ENCODE measurements around the gene CLASP1. TPM values are rescaled to one million over a fixed set of nuclear protein-coding genes. Genes with fewer than 3 reads are reported as not detected.

CLASP1 gene
- total and polyA plus RNA-seq, 12 donors = 10.1 to 90.6 (median 71.7) TPM

DNA sequence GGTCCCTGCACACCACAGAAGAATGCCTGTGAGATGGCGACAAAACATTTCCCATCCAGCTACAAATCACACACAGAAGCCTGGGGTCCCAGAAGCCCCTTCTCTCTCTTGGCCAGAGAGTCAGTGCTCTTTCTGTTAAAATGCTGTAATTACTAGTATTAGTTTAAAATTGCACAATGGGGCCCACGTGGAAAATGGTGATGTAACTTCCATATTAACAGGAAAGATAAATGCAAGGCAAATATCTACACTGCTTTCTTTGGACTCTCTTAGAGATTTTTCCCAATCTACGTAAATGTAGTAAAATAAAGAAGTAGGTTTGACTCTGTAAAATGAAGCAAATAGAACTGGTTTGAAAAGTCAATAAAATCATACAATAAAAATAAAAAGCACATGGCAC, 250.4 kb downstream of the CLASP1 start:
- Histone ChIP-seq H3K4me3 (no peak overlapping the region), H3K4me1 (no peaks in the 10 kb centered on the region), H3K9me3 (no peaks in the 10 kb centered on the region), H3K36me3 (peaks cover 0 to 99% (median 41%) of the 10 kb centered on the region in 9 donors), H3K27ac (no peak overlapping the region), H3K27me3 (no peaks in the 10 kb centered on the region)
- TF ChIP-seq, protein P1, sequence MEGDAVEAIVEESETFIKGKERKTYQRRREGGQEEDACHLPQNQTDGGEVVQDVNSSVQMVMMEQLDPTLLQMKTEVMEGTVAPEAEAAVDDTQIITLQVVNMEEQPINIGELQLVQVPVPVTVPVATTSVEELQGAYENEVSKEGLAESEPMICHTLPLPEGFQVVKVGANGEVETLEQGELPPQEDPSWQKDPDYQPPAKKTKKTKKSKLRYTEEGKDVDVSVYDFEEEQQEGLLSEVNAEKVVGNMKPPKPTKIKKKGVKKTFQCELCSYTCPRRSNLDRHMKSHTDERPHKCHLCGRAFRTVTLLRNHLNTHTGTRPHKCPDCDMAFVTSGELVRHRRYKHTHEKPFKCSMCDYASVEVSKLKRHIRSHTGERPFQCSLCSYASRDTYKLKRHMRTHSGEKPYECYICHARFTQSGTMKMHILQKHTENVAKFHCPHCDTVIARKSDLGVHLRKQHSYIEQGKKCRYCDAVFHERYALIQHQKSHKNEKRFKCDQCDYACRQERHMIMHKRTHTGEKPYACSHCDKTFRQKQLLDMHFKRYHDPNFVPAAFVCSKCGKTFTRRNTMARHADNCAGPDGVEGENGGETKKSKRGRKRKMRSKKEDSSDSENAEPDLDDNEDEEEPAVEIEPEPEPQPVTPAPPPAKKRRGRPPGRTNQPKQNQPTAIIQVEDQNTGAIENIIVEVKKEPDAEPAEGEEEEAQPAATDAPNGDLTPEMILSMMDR (IDR thresholded peaks at IDR 0.05) = no peak
- ATAC-seq (peak in 2 of 8 donors; percentile 22 to 42), DNase-seq (no peak)
- 80 to 84% methylated on average over 3 of the region's 3 CpGs for WGBS, 2 donors
- intact Hi-C loops (cut with DNase I) = no loop called here

DNA sequence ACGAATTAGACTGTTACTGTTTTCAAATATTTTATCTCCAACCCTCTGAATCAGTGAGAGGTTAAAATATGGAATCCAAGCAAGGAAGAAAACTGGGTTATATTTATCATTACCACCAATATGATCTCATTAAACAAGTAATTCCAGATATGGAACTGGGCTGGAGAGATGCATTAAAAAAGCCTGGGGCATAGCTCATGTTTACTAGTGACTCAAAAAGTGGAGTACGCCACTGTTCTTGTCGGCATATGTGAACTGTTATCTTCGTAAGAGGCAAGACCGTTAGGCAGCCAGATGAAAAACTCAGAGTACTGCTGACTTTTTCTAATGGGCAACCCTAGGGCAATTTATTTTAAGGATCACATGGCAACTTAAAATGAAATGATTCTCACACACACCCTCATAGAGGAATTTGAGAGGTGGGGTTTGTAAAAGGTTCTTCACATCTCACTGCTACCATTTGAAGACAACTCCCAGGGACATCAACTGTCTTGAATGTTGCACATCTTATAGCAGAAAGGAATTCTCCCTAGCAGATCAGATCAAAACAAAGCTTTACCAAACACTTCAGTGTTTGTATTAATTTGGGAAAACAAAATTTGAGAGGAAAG, 259.1 kb downstream of the CLASP1 start:
- DNase-seq (no peak), ATAC-seq (peak in 2 of 8 donors; percentile 50 to 55)
- Histone ChIP-seq H3K27me3 (no peaks in the 10 kb centered on the region), H3K4me3 (no peak overlapping the region), H3K27ac (no peak overlapping the region), H3K36me3 (peaks cover 0 to 91% (median 24%) of the 10 kb centered on the region in 9 donors), H3K9me3 (no peaks in the 10 kb centered on the region), H3K4me1 (peaks cover 0 to 22% (median 0%) of the 10 kb centered on the region in 9 donors)
- TF ChIP-seq, protein P1 (IDR thresholded peaks at IDR 0.05) = no peak
- WGBS, 2 donors = 65 to 76% methylated on average over 5 of the region's 5 CpGs
- intact Hi-C loops (cut with DNase I) = no loop called here

GRCh38 chr2:121388371-121388770, 260.9 kb downstream of the CLASP1 start:
- intact Hi-C loops (cut with DNase I) = no loop called here
- peaks cover 0 to 91% (median 21%) of the 10 kb centered on the region in 9 donors for H3K36me3 ChIP-seq
- TF ChIP-seq, protein P1 (IDR thresholded peaks at IDR 0.05) = no peak
- H3K4me3 ChIP-seq = no peak overlapping the region
- H3K27me3 ChIP-seq = no peaks in the 10 kb centered on the region
- no peak for DNase-seq
- no peak for ATAC-seq
- no peak overlapping the region for H3K27ac ChIP-seq
- H3K9me3 ChIP-seq = no peaks in the 10 kb centered on the region
- peaks cover 0 to 22% (median 0%) of the 10 kb centered on the region in 9 donors for H3K4me1 ChIP-seq
- 94 to 95% methylated on average over 5 of the region's 5 CpGs for WGBS, 2 donors

DNA sequence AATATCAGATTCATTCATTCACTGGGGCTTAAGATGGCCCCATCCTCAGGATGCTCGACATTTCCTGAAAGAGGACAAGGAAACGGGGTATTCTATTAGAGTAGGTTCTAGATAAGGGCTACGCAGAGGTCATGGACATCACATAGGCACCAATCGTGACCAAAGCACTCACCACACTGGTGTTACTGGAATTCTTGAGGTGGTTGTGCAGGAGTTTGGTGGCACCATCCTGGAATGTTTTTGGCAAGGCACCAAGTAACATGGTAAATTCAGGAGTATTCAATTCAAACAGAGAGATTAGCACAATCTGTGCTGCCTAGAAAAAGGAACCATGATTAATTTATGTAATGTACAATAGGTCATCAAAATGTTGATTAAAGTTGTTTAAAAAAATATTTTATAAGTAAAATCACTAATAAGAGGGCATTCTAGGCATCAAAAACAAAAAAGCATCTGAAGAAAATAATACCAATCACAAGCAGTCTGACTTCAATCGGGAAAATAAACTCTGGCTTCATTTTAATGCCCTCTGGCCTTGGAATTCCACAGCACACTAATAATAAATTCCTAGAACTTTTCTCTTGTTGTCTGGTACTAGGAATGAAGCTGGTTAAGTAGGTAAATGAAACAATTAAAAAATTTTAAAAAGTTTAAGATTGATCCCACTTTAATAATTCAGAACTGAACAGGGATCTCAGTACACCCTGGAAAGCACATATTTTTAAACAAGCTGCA, 261.5 kb downstream of the CLASP1 start:
- Histone ChIP-seq H3K36me3 (peaks cover 0 to 91% (median 27%) of the 10 kb centered on the region in 9 donors), H3K27ac (no peak overlapping the region), H3K4me3 (no peak overlapping the region), H3K9me3 (no peaks in the 10 kb centered on the region), H3K27me3 (no peaks in the 10 kb centered on the region), H3K4me1 (peaks cover 0 to 22% (median 0%) of the 10 kb centered on the region in 9 donors)
- no peak for DNase-seq
- TF ChIP-seq, protein P1 (IDR thresholded peaks at IDR 0.05) = no peak
- ATAC-seq = no peak
- intact Hi-C loops (cut with DNase I) = no loop called here
- WGBS, 2 donors = 90 to 96% methylated on average over 5 of the region's 5 CpGs
